IPS-18a (cell line): ENCODE measurements around the gene ANKRD10.

ENCODE experiments used
- H3K27ac ChIP-seq: one replicate; pipeline ENCODE4 v1.5.1; 2013; ENCODE audit warnings: low read length
- H3K27me3 ChIP-seq: one replicate; pipeline ENCODE4 v1.6.1; 2013; ENCODE audit warnings: mild to moderate bottlenecking, low read length; ENCODE audit not compliant: control insufficient read depth, insufficient read depth
- H3K36me3 ChIP-seq: one replicate; pipeline ENCODE4 v1.6.1; 2013; ENCODE audit warnings: low read depth, low read length; ENCODE audit not compliant: control insufficient read depth
- H3K4me1 ChIP-seq: one replicate; pipeline ENCODE4 v1.6.1; 2013; ENCODE audit warnings: low read depth, low read length; ENCODE audit not compliant: control insufficient read depth
- H3K4me3 ChIP-seq: one replicate; pipeline ENCODE4 v1.5.1; 2013; ENCODE audit warnings: low read length
- H3K9ac ChIP-seq: one replicate; pipeline ENCODE4 v1.6.1; 2013; ENCODE audit warnings: mild to moderate bottlenecking, low read length, moderate library complexity
- H3K9me3 ChIP-seq: one replicate; pipeline ENCODE4 v1.6.1; 2013; ENCODE audit warnings: low read depth, low read length; ENCODE audit not compliant: control insufficient read depth

ANKRD10 gene

DNA sequence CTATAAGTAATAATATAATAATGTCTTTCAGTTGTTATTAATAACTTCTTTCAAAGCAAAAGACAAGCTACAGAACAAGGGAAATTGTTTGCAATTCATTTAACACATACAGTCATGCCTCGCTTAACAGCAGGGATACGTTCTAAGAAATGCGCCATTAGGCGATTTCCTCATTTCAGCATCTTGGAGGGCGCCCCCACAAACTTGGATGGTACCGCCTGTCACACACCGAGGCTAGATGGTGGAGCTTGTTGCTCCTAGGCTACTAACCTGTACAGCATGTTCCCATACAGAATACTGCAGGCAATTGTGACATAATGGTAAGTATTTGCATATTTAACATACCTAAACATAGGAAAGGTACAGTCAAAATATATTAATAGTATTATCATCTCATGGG, 8.2 kb upstream of the ANKRD10 start:
- Histone ChIP-seq H3K9ac (no peak overlapping the region), H3K36me3 (no peaks in the 10 kb centered on the region), H3K4me1 (peaks cover 13% of the 10 kb centered on the region), H3K27ac (no peak overlapping the region), H3K9me3 (no peaks in the 10 kb centered on the region), H3K4me3 (no peak overlapping the region), H3K27me3 (no peaks in the 10 kb centered on the region)

GRCh38 chr13:110922506-110922905, 7.6 kb upstream of the ANKRD10 start:
- Histone ChIP-seq H3K9ac (no peak overlapping the region), H3K9me3 (no peaks in the 10 kb centered on the region), H3K27ac (no peak overlapping the region), H3K4me1 (peaks cover 13% of the 10 kb centered on the region), H3K4me3 (no peak overlapping the region), H3K27me3 (no peaks in the 10 kb centered on the region), H3K36me3 (no peaks in the 10 kb centered on the region)

- Histone ChIP-seq H3K36me3 (no peaks in the 10 kb centered on the region), H3K9ac (no peak overlapping the region), H3K9me3 (no peaks in the 10 kb centered on the region), H3K4me1 (peaks cover 13% of the 10 kb centered on the region), H3K27me3 (no peaks in the 10 kb centered on the region), H3K4me3 (no peak overlapping the region), H3K27ac (no peak overlapping the region)
These were observed 6.8 kb upstream of the ANKRD10 start for GRCh38 chr13:110921695-110922094.

GRCh38 chr13:110921209-110921608, 6.3 kb upstream of the ANKRD10 start:
- no peaks in the 10 kb centered on the region for H3K36me3 ChIP-seq
- no peak overlapping the region for H3K9ac ChIP-seq
- H3K27me3 ChIP-seq: no peaks in the 10 kb centered on the region
- H3K27ac ChIP-seq: no peak overlapping the region
- H3K9me3 ChIP-seq: no peaks in the 10 kb centered on the region
- no peak overlapping the region for H3K4me3 ChIP-seq
- peaks cover 17% of the 10 kb centered on the region for H3K4me1 ChIP-seq

GRCh38 chr13:110920038-110920437, 5.2 kb upstream of the ANKRD10 start:
- Histone ChIP-seq H3K4me1 (peaks cover 19% of the 10 kb centered on the region), H3K4me3 (no peak overlapping the region), H3K27ac (no peak overlapping the region), H3K36me3 (no peaks in the 10 kb centered on the region), H3K9me3 (no peaks in the 10 kb centered on the region), H3K9ac (no peak overlapping the region), H3K27me3 (no peaks in the 10 kb centered on the region)

GRCh38 chr13:110916301-110917142, 1.7 kb upstream of the ANKRD10 start:
- no peaks in the 10 kb centered on the region for H3K27me3 ChIP-seq
- H3K36me3 ChIP-seq: no peaks in the 10 kb centered on the region
- peaks cover 27% of the 10 kb centered on the region for H3K4me1 ChIP-seq
- no peak overlapping the region for H3K27ac ChIP-seq
- peak overlapping the region; percentile 68 for H3K9ac ChIP-seq
- peak overlapping the region; percentile 60 for H3K4me3 ChIP-seq
- H3K9me3 ChIP-seq: no peaks in the 10 kb centered on the region

GRCh38 chr13:110915874-110916206, 971 bp upstream of the ANKRD10 start:
- H3K36me3 ChIP-seq: no peaks in the 10 kb centered on the region
- peaks cover 23% of the 10 kb centered on the region for H3K4me1 ChIP-seq
- H3K27ac ChIP-seq: peak overlapping the region; percentile 33
- peak overlapping the region; percentile 60 for H3K4me3 ChIP-seq
- H3K9ac ChIP-seq: peak overlapping the region; percentile 68
- no peaks in the 10 kb centered on the region for H3K9me3 ChIP-seq
- no peaks in the 10 kb centered on the region for H3K27me3 ChIP-seq

- no peaks in the 10 kb centered on the region for H3K9me3 ChIP-seq
- H3K4me1 ChIP-seq: peaks cover 31% of the 10 kb centered on the region
- H3K9ac ChIP-seq: peak overlapping the region; percentile 96
- H3K4me3 ChIP-seq: peak overlapping the region; percentile 76
- no peaks in the 10 kb centered on the region for H3K27me3 ChIP-seq
- peaks cover 11% of the 10 kb centered on the region for H3K36me3 ChIP-seq
- H3K27ac ChIP-seq: peak overlapping the region; percentile 75
These were observed 375 bp downstream of the ANKRD10 start for GRCh38 chr13:110914331-110915056.

DNA sequence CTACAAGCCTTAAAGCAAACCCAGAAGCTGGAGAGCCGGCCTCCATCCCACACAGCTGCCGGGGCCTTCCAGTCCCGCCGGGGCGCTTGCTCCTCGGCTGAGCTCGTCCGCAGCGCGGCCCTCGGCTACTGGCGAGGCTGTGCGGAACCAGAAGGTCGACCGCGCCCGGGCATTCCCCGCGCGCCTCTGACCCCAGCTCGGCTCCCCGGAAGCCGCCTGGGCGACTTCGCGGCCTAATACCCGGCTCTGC, 863 bp downstream of the ANKRD10 start:
- no peaks in the 10 kb centered on the region for H3K9me3 ChIP-seq
- peak overlapping the region; percentile 76 for H3K4me3 ChIP-seq
- H3K36me3 ChIP-seq: peaks cover 16% of the 10 kb centered on the region
- H3K27ac ChIP-seq: peak overlapping the region; percentile 75
- H3K27me3 ChIP-seq: no peaks in the 10 kb centered on the region
- H3K9ac ChIP-seq: peak overlapping the region; percentile 96
- H3K4me1 ChIP-seq: peaks cover 36% of the 10 kb centered on the region

GRCh38 chr13:110913322-110914080, 1.4 kb downstream of the ANKRD10 start:
- Histone ChIP-seq H3K27ac (peak overlapping the region; percentile 75), H3K27me3 (no peaks in the 10 kb centered on the region), H3K4me1 (peaks cover 41% of the 10 kb centered on the region), H3K36me3 (peaks cover 16% of the 10 kb centered on the region), H3K9me3 (no peaks in the 10 kb centered on the region), H3K9ac (peak overlapping the region; percentile 96), H3K4me3 (peak overlapping the region; percentile 76)

- Histone ChIP-seq H3K27ac (no peak overlapping the region), H3K36me3 (peaks cover 18% of the 10 kb centered on the region), H3K4me1 (peaks cover 49% of the 10 kb centered on the region), H3K9ac (peak overlapping the region; percentile 96), H3K27me3 (no peaks in the 10 kb centered on the region), H3K4me3 (peak overlapping the region; percentile 76), H3K9me3 (no peaks in the 10 kb centered on the region)
These were observed 2.2 kb downstream of the ANKRD10 start for GRCh38 chr13:110912651-110913051.
